SW 1271 (cell line): ENCODE measurements around the gene PRDM12.

ENCODE experiments used
- DNase-seq, 2 experiments: peaks; one replicate each; lab custom pipeline; 2025; lab: John Stamatoyannopoulos, UW

PRDM12 gene

DNA sequence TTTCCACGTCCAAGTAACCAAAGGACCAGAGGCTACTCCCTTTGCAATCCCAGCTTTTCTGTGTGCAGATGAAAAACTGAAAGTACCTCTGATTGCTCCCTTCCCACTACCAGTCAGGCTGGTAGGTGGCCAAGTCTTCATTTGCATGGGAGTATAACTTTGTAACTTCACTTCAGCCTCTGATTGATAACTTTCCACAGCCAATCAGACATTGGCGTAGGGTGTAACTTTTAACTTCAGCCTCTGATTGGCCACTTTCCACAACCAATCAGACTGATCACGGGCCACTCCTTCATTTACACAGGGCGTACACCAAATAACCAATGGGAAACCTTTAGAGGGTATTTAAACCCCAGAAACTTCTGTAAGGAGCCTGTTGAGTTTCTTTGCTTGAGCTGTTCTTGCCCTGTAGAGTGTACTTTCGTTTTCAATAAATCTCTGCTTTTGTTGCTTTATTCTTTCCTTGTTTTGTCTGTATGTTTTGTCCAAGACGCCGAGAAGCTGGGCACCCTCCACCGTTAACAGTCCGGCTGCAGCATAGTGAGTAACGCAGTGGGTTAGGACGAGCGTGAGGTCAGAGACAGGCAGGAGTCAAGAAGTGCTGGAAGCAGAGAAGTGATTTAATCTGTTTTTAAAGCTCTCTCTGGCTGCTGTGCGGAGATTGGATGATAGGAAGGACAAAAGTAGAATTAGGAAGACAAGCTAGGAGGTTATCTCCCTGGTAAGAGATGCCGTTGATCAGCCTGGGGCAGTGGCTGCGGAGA lies 25.7 kb downstream of the PRDM12 start:
- peak in 1 of 2 experiments; percentile 37 for DNase-seq

DNA sequence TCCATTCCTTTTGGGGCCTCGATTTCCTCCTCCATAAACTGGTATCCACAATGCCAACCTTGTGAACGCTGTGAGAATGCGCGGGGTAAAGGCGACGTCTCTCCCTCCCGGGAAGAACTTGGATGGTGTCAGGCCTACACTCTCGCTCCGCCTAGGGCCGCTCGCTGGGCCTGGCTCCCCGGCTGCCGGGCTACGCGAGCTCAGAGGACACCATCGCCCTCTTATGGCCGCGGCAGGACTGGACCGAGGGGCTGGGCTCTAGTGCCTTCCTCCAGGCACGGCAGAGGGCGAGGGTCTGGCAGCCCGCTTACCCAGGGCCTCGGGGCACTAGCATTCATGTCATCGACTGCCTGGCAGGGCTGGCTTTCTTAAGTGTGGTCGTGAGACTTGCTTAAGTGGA lies 27.9 kb downstream of the PRDM12 start:
- DNase-seq: no peak

DNA sequence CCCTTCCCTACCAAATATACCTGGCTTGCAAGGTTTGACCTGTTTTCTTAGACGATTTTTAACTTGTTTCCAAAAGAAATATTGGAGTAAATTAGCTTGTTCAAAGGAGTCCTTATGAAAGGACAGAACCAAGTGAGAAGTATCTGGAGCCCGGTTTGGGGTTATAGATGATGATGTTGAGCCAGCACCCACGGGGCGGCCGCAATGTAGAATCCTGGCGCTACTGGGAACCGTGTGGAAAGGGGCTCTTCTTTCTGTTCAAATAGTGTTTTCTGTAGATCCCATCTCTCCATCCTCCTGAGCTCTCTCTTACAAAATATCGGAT lies 28.7 kb downstream of the PRDM12 start:
- DNase-seq: no peak

DNA sequence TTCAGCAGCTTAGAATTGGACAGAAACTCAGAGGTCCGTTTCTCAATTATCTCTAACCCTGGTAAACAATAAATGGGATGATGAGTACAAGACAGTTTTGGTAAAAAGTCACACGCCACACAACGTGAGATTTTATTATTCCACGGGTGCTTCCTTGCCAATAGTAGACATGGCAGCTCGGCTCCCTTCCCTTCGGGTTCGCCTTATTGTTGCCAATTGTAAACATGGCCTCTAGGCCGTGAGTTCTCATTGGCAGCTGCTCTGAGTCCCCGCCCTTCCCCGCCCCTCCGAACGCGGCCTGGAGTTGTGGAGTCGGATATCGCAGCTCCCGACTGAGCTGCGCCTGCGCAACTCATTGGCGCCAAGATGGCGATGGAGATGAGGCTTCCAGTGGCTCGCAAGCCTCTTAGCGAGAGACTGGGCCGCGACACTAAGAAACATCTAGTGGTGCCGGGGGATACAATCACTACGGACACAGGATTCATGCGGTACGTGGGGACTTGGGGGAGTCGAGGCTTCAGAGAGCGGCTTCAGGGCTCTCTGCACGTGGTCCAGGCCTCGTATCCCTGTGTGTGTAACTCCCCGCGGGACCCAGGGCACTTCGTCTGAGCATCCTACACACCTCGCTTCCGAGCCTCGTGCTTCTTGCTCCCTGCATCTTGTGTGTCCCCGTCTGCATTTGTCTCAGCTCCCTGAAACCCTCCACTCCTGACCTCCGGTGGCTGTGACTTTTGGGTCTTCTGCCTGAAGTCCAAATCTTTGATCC lies 29.2 kb downstream of the PRDM12 start, which contains the start of gene EXOSC2:
TSS of gene EXOSC2 (plus strand) at position 355 of the 766 bp plus-strand sequence. CDS start at position 367, 12 bp downstream.
- DNase-seq: peak; percentile 98

DNA sequence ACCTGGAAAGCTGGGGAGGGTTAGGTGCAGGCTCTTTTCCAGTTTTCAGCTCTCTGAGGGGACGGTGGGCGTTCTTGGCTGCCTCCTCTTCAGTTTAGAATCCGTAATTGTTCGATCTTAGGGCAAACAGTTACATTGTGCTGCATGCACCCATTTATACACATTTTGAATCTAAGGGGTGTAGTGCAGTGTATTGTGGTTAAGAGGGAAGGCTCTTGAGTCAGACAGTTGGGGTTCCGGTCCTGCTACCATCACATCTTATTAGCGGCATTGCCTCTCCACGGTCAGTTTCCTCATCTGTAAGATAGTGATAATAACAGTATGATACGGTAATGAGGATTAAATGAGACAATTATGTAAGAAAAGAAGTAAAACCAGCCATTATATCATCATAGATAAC lies 29.8 kb downstream of the PRDM12 start:
- DNase-seq: no peak

DNA sequence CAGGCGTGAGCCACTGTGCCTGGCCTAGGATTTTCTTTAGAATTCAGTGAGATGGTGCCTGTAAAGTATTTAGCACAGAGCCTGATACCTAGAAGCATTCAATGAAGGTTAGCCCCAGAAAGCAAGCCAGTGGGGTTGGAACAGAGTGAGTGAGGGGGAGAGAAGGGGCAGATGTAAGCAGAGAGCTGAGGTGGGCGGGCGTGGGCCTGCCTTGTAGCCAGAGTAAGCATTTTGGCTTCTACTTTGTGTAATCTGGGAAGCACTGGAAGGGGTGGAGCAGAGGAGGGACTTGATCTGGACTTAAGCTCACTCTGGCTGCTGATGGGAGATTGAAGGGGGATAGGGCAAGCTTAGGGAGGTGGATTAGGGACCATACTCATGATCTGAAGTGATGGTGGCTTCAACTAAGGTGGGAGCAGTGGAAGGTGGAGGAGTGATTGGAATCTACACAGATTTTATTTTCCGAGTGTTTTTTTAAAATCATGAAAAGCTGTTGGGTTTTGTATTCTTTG lies 31.8 kb downstream of the PRDM12 start:
- no peak for DNase-seq

DNA sequence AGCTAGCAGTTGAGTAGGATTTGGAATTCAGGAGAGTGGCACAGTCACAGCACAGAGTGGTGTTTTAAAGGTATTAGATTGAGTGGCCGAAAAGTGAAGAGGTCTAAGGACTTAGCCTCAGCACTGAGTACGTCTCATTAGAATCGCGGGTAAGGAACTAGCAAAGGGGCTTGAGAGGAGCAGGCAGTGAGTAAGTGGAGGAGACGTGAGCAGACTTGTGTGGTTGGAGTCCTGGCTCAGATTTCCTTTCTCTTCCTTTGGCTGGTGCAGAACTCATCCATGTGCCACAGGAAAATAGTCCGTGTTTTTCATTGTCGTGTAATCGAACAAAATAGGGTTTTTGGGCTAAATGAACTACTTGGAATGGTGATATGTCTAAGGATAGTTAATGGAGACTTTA lies 32.6 kb downstream of the PRDM12 start:
- DNase-seq: no peak

DNA sequence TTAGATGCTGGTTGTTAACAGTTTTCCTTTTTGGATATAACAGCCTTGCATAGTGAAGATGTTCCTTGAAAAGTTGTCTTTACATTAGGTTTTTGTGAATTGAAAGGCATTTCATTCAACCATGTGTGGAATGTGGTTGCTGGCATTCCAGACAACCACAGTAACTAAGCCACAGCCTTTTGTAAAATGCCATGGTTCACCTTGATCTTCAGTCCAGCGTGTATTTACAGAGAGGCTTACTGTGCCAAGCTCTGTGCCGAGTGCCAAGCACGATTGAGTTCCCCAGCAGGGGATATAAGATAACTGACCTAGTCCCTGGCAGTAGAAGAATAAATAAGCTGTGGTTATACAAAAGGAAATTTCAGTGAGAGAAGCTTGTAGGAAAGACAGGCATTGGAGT lies 34.1 kb downstream of the PRDM12 start:
- peak in 1 of 2 experiments; percentile 21 for DNase-seq

DNA sequence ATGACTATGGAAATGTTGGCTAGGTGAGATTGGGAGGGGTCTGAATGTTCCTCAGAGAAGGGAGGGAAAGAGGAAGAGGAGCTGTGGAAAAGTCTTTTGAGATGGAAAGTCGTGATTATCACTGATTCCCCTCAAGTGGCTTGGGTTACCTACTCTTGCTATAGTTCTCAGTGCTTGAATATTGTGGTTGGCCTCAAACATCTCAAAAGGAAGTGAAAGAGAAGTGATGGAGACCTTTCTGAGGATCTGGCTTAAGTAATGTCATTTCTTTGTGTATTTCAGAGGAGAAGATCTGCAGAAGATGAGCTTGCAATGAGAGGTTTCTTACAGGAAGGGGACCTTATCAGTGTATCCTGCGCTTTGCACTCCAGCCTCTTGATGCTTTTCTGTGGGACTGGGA lies 34.7 kb downstream of the PRDM12 start:
- no peak for DNase-seq

DNA sequence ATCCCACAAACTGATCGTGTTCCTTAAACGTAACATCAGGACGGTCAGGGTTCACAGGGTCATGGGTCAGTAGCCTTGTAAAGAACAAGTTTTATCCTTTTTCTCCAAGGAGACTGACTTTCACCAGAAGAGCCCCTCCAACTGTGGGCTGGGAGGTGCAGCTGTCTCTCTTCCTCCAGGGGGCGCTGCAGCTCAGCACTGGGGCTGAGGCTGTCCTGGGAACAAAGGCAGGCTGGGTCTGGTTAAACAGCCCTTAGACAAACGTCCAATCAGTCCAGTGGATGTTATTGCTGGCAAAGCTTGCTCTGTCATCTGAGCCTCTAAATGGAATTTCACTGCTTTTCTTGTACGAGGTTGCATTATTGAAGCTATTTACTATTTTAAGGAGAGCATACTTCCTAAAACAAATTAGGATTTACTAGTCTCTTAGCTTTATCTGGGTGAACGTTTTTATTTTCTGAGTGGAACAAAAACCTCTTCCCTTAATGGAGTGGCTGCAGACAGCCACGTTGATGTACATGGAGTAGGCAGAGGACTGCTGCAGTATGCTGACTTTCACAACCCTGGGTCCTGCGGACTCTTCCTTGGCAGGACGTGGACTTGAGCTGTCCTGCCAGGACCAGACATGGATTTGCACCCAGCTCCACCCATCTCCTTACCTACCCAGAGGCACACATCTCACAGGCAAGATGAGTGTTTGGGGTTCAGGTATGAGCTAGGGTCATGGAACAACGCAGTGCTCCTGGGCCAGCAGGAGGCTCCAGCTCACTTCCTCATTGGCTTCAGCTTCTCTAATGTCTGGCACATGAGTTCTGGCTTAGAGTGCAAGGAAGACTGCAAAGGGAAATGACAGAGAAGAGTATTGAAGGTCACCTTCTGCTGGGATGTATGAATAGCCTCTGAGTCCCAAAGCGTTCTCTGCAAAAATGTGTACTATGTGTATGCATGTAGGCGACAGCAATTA lies 36.9 kb downstream of the PRDM12 start:
- peak in 1 of 2 experiments; percentile 70 for DNase-seq

DNA sequence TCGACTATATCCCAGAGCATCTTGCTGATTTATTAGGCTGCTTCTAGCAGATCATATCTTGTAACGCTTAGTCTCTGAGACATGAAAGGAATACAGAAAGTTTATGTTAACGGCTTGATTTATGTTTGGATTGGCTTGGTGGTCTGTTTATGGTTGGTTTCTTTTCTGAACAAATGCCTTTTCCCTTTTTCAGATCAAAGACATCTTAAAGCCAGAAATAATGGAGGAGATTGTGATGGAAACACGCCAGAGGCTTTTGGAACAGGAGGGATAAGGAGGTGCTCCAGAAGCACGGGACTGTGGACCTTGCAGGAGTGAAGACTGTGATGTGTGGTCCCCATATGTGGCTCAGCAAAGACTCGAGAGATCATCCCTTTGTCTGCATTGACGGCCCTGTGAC lies 39.1 kb downstream of the PRDM12 start:
- DNase-seq: no peak

DNA sequence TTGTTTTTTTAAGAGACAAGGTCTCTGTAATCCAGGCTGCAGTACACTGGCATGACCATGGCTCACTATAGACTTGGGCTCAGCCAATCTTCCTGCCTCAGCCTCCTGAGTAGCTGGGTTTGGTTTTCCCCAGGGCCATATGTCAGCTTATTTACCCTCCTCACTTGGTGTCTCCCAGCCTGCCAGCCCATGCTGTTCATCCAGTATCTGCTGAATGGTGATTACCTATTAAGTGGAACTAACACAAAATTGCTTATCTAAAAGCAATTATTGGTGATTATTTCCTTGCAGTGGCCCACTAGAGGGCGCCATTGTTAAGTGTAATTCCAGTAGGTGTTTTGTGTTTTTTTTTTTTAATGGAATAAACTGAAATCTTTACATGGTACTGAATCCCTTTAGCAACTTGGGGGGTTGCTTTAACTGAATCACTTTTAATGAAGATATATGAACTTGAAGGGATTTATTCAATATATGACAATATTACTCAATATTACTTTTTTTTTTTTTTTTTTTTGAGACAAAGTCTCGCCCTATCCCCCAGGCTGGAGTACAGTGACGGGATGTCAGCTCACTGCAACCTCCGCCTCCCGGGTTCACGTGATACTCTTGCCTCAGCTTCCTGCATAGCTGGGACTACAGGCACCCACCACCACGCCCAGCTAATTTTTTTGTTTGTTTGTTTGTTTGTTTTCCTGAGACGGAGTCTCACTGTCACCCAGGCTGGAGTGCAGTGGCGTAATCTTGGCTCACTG lies 43.0 kb downstream of the PRDM12 start:
- DNase-seq: peak in 1 of 2 experiments; percentile 74

DNA sequence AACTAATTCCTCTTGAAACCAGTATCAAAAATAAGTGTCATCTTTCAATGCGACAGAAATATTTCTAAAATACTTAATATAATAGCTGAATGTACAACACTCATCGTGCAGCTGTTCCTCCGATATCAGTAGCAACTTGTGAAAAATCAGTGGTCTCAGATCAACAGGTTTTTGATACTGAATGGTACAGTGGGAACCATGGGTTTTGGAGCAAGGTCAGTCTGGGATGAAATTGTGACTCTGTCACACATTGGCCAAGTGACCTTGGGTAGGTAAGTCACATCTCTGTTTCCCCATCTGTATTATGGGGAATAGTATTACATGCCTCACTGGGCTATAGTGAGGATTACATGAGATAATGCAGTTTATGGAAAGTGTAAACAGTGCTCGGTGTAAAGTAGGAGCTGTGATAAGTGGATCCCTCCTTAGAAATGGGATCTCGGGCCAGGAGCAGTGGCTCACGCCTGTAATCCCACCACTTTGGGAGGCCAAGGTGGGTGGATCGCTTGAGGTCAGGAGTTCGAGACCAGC lies 46.5 kb downstream of the PRDM12 start:
- no peak for DNase-seq

DNA sequence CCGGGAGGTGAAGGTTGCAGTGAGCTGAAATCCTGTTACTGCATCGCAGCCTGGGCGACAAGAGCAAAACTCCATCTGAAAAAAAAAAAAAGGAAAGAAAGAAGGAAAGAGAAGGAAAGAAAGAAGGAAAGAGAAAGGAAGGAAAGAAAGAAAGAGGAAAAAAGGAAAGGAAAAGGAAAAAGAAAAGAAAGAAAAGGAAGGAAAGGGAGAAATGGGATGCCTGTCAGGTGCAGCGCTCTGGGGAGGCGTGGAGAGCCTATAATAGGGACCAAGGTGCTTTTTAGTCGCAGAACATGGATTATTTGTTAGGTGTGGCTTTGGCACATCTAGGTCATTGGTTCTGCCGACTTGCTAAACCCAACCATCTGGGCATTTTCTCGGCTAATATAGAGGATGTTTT lies 47.1 kb downstream of the PRDM12 start:
- DNase-seq: no peak

DNA sequence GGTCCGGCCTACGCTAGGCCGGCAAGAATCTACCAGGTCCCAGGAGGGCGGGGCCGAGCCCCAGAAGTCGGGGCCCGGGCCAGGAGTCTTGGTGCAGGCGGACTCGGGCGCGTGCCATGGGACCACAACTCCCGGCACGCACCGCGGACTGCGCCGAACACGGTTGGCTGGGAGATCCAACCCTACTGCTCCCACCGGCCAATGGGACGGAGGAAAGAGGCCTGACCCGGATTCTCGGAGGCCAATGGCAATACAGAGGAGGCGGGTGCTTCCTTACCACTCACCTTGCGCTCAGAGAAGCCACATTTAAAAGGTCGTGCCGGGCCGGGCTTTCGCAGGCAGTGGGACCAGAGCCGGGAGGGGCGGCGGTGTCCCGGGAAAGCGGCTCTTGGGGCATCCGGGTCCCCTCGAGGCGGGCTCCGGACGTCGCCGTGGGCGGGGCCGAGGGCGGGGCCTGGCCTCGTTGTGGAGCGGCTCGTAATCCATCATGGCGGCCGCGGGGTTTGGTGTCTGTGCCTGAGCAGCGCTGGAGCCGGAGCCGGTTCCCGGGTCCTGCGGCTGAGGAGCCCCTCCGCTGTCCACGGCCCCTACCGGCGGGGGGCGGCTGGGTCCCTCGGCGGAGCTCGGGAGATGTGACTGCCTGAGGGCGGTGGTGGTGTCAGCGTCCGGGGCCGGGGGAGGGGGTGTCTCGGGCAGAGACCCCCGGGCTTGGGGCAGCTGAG lies 48.3 kb downstream of the PRDM12 start:
- peak; percentile 98 to 99 for DNase-seq

DNA sequence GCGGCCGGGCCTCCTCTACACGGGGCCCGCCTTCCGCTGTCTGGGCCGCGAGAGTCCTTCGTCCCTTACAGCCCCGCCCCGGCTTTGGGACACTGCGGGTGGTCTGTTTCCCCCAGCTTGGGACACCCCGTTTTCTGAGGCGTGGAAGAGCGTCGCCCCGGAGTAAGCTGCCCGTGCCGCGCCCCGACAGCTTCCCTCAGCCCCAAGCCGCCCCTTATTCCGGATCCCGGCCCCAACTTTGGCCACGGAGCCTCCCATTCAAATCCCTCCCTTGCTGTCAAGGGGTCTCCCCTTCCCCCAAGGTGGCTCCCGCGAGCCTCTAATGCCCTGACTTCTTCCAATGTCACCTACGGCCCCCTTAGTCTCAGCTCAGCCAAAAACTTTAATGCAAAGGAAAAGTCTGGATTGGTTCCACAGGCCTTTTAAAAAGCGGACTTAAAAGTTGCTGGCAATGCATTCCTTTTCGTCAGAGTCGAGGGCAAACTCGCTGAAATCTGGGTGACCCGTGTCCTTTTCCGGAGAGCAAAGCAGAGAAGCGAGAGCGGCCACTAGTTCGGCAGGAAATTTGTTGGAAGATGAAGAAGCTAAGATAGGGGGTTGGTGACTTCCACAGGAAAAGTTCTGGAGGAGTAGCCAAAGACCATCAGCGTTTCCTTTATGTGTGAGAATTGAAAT lies 49.0 kb downstream of the PRDM12 start:
- DNase-seq: peak in 1 of 2 experiments; percentile 49

DNA sequence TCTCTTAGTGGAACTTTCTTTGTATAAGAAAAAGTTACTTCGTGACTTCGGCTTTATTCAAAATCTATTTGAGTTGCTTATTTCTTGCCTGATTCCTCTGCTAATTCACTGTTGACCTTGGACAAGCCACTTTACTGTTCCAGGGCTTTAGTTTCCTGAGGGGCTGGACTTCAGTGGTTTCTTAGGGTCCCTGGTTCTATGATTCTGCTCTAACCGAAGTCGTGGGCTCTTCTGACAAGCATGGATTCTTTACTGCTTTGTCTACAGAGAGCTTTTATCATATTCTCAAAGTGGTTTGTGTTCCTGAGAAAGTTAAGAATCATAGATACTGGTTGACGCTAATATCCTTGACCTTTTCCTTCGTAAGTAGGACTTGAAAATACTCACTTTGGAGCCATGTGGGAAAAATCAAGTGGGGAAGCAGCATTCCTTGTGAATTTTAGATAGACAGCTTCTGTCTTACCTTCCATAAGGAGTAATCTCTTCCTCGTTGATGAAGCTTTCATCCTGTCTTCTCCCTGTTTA lies 50.3 kb downstream of the PRDM12 start:
- DNase-seq: peak in 1 of 2 experiments; percentile 16

DNA sequence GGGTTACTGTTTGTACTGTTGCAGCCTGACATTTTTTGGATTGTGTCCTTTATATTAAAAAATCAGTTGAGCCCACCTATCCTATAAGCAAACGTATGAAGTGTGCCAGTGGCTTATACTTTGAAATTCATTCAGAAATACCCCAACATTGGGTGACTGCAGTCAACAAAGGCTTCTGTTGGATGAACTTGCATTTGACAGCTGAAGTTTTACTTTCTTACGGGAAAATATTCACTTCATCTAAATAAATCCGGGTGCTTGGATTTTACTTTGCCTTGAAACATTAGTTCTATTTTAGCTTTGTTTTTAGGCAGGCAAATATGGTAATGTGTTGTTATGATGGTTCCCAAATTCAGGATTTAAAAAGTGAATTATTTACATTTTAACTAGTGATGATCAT lies 50.9 kb downstream of the PRDM12 start:
- DNase-seq: no peak

DNA sequence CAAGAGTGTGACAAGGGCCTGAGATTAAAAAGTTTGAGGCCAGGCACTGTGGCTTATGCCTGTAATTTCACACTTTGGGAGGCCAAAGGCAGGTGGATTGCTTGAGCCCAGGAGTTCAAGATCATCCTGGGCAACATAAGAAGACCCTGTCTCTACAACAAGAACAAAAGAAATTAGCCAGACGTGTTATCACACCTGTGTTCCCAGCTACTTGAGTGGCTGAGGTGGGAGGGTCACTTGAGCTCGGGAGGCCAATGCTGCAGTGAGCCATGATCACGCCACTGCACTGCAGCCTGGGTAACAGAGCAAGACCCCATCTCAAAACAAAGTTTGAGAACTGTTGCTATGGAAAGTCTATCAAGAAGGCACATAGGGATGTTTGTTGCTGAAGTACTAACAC lies 54.2 kb downstream of the PRDM12 start:
- DNase-seq: no peak

DNA sequence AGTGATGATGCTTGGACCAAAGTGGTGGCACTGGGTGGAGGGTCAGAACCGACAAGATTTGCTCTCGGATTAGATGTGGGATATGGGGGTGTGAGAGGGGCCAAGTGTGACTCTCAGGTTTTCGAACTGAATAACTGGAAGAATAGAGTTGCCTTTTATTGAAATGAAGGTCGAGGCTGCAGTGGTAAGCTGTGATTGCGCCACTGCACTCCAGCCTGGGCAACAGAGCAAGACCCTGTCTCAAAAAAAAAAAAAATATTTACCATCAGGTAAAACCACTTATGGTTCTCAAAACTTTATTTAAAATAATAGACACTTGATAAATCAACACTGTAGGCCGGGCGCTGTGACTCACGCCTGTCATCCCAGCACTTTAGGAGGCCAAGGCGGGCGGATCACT lies 56.4 kb downstream of the PRDM12 start:
- no peak for DNase-seq
